Natural killer cell (primary cell): ENCODE measurements around the gene GRID1. TPM values are rescaled to one million over a fixed set of nuclear protein-coding genes. Genes with fewer than 3 reads are reported as not detected.

ENCODE experiments used
- ATAC-seq, 3 donors: fragments of 150-1000 bp in 2 of 3; fragments of 200-7000 bp in 1 of 3; cut with Tn5 transposase; 1 replicate in 1 of 3; 2 replicates in 2 of 3; pipeline ENCODE4 v1.10.0; 2021; ENCODE audit warnings: mild to moderate bottlenecking in 2 of 3, moderate library complexity in 2 of 3
- DNase-seq, 2 donors: peaks; one replicate each; pipeline versions ENCODE4 v3.0.0 to v3.0.0-alpha.2; 2013 to 2021; ENCODE audit warnings: mixed read lengths in 1 of 2
- H3K27ac ChIP-seq: one replicate; pipeline ENCODE4 v1.5.1; 2013; ENCODE audit warnings: mild to moderate bottlenecking, low read length
- H3K27me3 ChIP-seq: one replicate; pipeline ENCODE4 v1.6.1; 2013; ENCODE audit warnings: low read length; ENCODE audit not compliant: control insufficient read depth, insufficient read depth
- H3K36me3 ChIP-seq: one replicate; pipeline ENCODE4 v1.6.1; 2013; ENCODE audit warnings: low read length; ENCODE audit not compliant: control insufficient read depth, insufficient read depth
- H3K4me1 ChIP-seq: one replicate; pipeline ENCODE4 v1.6.1; 2013; ENCODE audit warnings: low read length; ENCODE audit not compliant: control insufficient read depth, insufficient read depth
- H3K4me3 ChIP-seq: one replicate; pipeline ENCODE4 v1.5.1; 2013; ENCODE audit warnings: low read length
- H3K9me3 ChIP-seq: one replicate; pipeline ENCODE4 v1.6.1; 2013; ENCODE audit warnings: low read length; ENCODE audit not compliant: control insufficient read depth, insufficient read depth
- H3K27ac Mint-ChIP-seq, 2 donors: one replicate each; pipeline ENCODE4 v1.8.0; 2022; ENCODE audit warnings: mild to moderate bottlenecking in 2 of 2, mixed read lengths in 2 of 2, moderate library complexity in 1 of 2
- H3K27me3 Mint-ChIP-seq, 2 donors: one replicate each; pipeline ENCODE4 v1.8.0; 2022; ENCODE audit warnings: low read depth in 2 of 2, mixed read lengths in 2 of 2
- H3K36me3 Mint-ChIP-seq: one replicate; pipeline ENCODE4 v1.8.0; 2022; ENCODE audit warnings: mixed read lengths
- H3K4me1 Mint-ChIP-seq, 2 donors: one replicate each; pipeline ENCODE4 v1.8.0; 2022; ENCODE audit warnings: mixed read lengths in 2 of 2
- H3K4me3 Mint-ChIP-seq: one replicate; pipeline ENCODE4 v1.8.0; 2022; ENCODE audit warnings: mild to moderate bottlenecking, moderate library complexity, mixed read lengths
- H3K9me3 Mint-ChIP-seq, 2 donors: one replicate each; pipeline ENCODE4 v1.8.0; 2022; ENCODE audit warnings: mixed read lengths in 2 of 2
- WGBS: methylation state at CpG from one replicate; pipeline ENCODE4 v1.1.7; 2013; ENCODE audit warnings: missing lambda C conversion rate; ENCODE audit not compliant: insufficient coverage; 5-methylcytosine and 5-hydroxymethylcytosine counted together
- intact Hi-C: fragments of 100-400 bp; cut with micrococcal nuclease; formaldehyde crosslinking; loops from one replicate; pipeline ENCODE4 v1.14.2; 2022
- total RNA-seq, 4 donors: library from RNA; stranded (reverse); fragments of 120-200 nt in 1 of 4; gene quantifications; one replicate each; pipeline versions ENCODE4 v1.2.3 to v1.2.4, GENCODE V29; 2013 to 2022
- TF ChIP-seq, protein P1 (sequence below): fragments of 200-600 bp; IDR thresholded peaks from one replicate; pipeline ENCODE4 v1.8.0; 2022; ENCODE audit warnings: antibody characterized with exemption

GRID1 gene
- total RNA-seq, 3 donors from 2014 or later (not counting 1 experiment from before 2014, with no cell fraction given) = not detected

- H3K4me3 ChIP-seq = no peak overlapping the region
- Mint-ChIP-seq H3K36me3 (no peaks in the 10 kb centered on the region), H3K4me3 (no peak overlapping the region), H3K4me1 (no peaks in the 10 kb centered on the region), H3K27ac (no peak overlapping the region), H3K9me3 (no peaks in the 10 kb centered on the region), H3K27me3 (peaks cover 5 to 6% of the 10 kb centered on the region in 2 donors)
- H3K27ac ChIP-seq = no peak overlapping the region
- no peaks in the 10 kb centered on the region for H3K9me3 ChIP-seq
- H3K4me1 ChIP-seq = no peaks in the 10 kb centered on the region
- intact Hi-C loops = no loop called here
- no peaks in the 10 kb centered on the region for H3K27me3 ChIP-seq
- DNase-seq (no peak), ATAC-seq (no peak)
- WGBS = 58% methylated on average over 6 of the region's 6 CpGs
- no peaks in the 10 kb centered on the region for H3K36me3 ChIP-seq
- TF ChIP-seq, protein P1, sequence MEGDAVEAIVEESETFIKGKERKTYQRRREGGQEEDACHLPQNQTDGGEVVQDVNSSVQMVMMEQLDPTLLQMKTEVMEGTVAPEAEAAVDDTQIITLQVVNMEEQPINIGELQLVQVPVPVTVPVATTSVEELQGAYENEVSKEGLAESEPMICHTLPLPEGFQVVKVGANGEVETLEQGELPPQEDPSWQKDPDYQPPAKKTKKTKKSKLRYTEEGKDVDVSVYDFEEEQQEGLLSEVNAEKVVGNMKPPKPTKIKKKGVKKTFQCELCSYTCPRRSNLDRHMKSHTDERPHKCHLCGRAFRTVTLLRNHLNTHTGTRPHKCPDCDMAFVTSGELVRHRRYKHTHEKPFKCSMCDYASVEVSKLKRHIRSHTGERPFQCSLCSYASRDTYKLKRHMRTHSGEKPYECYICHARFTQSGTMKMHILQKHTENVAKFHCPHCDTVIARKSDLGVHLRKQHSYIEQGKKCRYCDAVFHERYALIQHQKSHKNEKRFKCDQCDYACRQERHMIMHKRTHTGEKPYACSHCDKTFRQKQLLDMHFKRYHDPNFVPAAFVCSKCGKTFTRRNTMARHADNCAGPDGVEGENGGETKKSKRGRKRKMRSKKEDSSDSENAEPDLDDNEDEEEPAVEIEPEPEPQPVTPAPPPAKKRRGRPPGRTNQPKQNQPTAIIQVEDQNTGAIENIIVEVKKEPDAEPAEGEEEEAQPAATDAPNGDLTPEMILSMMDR = no peak
Observed at GRCh38 chr10:86303626-86304025, 63.0 kb downstream of the GRID1 start.

DNA sequence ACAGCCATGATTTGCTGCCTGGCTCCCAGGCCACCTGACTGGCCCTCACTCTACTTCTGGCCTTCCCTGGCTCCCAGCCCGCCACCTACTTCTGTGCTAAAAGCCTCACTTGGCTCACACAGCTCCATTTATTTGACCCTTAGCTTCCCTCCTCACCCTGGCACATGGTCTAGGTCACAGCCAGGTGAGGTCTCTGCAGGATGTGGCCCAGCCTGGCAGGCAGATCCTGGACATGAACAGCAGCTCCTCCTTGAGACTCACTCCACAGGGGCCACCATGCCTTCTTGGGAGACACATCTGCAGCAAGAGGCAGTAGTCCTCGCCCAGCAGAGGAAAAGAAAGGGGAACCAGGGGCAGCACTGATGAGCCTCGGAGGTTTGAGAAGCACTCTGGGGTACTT, 64.6 kb downstream of the GRID1 start:
- TF ChIP-seq, protein P1 = no peak
- Histone ChIP-seq H3K9me3 (no peaks in the 10 kb centered on the region), H3K4me1 (no peaks in the 10 kb centered on the region), H3K27me3 (no peaks in the 10 kb centered on the region), H3K4me3 (no peak overlapping the region), H3K36me3 (no peaks in the 10 kb centered on the region), H3K27ac (no peak overlapping the region)
- H3K27me3 Mint-ChIP-seq = peaks cover 5 to 6% of the 10 kb centered on the region in 2 donors
- WGBS = 73% methylated on average over 3 of the region's 3 CpGs
- no peak overlapping the region for H3K27ac Mint-ChIP-seq
- ATAC-seq = no peak
- no peaks in the 10 kb centered on the region for H3K36me3 Mint-ChIP-seq
- intact Hi-C loops = no loop called here
- no peaks in the 10 kb centered on the region for H3K9me3 Mint-ChIP-seq
- no peaks in the 10 kb centered on the region for H3K4me1 Mint-ChIP-seq
- H3K4me3 Mint-ChIP-seq = no peak overlapping the region
- no peak for DNase-seq

GRCh38 chr10:86300931-86301830, 65.4 kb downstream of the GRID1 start:
- Histone ChIP-seq H3K9me3 (no peaks in the 10 kb centered on the region), H3K27ac (no peak overlapping the region), H3K4me1 (no peaks in the 10 kb centered on the region), H3K36me3 (no peaks in the 10 kb centered on the region), H3K27me3 (no peaks in the 10 kb centered on the region), H3K4me3 (no peak overlapping the region)
- H3K27ac Mint-ChIP-seq = no peak overlapping the region
- DNase-seq = no peak
- no peaks in the 10 kb centered on the region for H3K36me3 Mint-ChIP-seq
- intact Hi-C loops = no loop called here
- 67% methylated on average over 5 of the region's 5 CpGs for WGBS
- no peaks in the 10 kb centered on the region for H3K4me1 Mint-ChIP-seq
- no peaks in the 10 kb centered on the region for H3K9me3 Mint-ChIP-seq
- no peak for ATAC-seq
- no peak overlapping the region for H3K4me3 Mint-ChIP-seq
- TF ChIP-seq, protein P1 = no peak
- H3K27me3 Mint-ChIP-seq = peaks cover 5 to 6% of the 10 kb centered on the region in 2 donors
